CD4-positive, alpha-beta T cell treated with Interleukin-10 for 1 hour (primary cell): ENCODE results near the gene UPF2.

ENCODE experiments used
- DNase-seq: peaks from one replicate; pipeline ENCODE4 v3.0.0-alpha.2; 2020

Gene UPF2

DNA sequence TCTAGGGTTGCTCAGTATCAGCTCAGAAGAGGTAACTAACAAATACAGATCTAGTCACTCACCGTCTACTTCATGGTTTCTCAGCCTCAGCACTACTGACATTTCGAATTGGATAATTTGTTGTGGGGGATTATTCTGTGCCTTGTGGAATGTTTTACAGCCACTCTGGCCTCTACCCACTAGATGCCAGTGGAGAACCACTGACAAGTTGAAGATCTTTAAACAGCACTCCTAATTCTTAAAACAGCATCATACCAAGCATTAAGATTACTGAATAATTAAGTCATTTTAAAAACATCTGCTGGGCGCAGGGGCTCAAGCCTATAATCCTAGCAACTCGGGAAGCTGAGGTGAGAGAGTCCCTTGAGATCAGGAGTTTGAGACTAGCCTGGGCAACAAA lies 82.6 kb downstream of the UPF2 start:
- DNase-seq: no peak

- no peak for DNase-seq
These were observed 83.7 kb downstream of the UPF2 start for GRCh38 chr10:11958956-11959355.

DNA sequence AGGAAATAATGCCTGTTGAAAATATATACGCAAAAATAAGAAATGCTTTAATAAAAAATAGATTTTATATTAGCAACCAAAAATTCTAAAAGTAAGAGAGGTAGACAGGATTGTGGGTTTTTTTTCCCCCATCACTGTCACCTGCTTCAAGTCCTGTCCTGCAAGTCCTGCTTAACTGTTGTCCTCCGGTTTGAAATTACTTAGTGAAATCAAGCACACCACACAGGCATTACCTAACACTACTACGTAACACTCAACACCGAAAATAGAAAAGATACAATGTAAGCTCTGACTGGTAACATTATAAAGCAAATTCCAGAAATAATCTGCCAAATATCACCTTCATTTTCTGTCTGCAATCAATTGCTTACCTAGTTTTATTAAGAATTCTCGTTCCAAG lies 90.9 kb downstream of the UPF2 start:
- DNase-seq: no peak

DNA sequence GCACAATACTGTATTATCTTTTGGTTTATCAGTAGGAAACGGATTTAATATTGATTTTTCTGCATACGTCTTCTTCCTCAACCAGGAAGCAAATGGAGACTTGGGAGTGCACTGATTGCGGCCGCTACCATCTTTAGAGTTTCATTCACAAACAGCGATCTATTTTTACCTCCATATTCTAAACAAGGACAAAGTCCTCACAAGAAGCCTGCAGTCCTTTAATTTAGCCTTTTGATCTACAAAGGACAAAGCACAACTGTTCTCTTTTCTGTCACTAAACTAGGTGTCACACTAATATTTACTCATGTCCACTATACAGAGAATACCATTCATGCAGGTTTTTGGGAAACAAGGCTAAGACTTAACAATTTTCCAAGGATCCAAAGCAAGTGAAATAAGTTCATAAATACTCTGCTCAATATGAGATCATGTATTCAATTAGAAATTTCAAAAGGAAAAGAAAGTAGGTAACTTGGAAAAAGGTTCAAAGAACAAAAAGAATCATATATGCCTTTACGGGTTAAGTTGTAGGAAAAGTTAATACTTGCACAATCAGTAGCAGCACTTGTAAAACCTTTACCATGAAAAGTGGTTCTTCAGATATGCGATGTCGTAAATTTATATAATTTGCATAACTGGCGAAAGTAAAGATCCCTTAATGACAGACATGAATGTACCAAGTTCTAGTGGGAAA lies 92.1 kb downstream of the UPF2 start:
- no peak for DNase-seq

DNA sequence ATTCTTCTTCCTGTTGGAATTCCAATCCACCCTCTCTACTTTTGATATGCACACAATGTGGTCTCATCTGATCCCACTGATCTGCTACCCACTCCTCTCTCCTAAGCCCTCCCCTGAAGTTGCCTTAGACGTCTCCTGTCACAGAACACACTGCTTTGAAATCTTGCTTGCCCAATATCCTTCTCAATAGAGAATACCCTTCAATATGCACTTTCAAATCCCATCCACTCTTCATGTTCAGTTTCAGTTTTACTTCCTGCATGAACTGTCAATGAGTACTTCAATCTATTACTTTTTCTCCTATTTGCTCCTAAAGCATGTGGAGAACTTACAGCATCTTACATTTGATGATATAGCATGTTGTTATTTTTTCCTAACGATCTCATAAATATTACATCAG lies 93.5 kb downstream of the UPF2 start:
- no peak for DNase-seq

GRCh38 chr10:11946652-11947051 lies 96.0 kb downstream of the UPF2 start:
- no peak for DNase-seq

- DNase-seq: no peak
These were observed 106.0 kb downstream of the UPF2 start for GRCh38 chr10:11936389-11937152.

- DNase-seq: no peak
These were observed 108.3 kb downstream of the UPF2 start for GRCh38 chr10:11934262-11934661.

- DNase-seq: no peak
These were observed 108.9 kb downstream of the UPF2 start for GRCh38 chr10:11933577-11934223.

DNA sequence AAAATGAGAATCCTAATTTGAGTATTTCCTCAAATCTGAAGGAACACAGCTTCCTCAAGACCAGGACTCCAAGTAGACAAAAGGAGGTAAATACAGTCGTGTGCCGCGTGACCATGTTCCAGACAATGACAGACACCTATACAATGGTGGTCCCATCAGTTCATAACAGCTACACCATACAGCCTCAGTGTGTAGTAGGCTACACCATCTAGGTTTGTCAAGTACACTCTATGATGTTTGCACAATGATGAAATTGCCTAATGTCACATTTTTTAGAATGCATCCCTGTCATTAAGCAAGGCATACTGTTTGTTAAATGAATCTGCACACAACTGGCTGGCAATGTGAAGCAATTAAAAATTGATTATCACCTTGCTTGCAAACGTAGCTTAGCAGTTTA lies 111.6 kb downstream of the UPF2 start:
- DNase-seq: no peak

GRCh38 chr10:11930312-11930978 lies 112.2 kb downstream of the UPF2 start:
- no peak for DNase-seq

GRCh38 chr10:11927746-11928145 lies 114.9 kb downstream of the UPF2 start:
- DNase-seq: no peak

DNA sequence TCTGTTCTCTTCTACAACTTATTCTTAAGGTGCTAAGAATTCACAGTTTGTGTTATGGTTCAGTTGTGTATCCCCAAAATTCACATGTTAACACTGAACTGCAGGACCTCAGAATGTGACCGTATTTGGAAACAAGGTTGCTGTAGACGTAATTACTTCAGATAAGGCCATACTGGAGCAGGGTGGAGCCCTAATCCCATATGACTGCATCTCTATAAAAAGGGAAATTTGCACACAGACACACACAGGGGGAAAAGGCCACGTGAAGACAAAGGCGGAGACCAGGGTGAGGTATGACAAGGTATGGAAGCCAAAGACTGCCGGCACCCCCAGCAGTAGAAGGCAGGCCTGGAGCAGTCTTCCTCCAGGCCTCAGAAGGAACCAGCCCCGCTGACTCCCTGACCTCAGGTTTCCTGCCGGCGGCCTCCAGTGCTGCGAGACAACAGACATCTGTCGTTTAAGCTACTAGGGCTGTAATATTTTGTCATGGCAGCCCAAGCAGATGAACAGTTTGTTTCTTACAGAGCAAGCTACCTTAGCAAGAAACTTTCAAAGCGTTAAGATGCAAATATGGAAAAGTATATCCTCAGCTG lies 120.7 kb downstream of the UPF2 start:
- no peak for DNase-seq

DNA sequence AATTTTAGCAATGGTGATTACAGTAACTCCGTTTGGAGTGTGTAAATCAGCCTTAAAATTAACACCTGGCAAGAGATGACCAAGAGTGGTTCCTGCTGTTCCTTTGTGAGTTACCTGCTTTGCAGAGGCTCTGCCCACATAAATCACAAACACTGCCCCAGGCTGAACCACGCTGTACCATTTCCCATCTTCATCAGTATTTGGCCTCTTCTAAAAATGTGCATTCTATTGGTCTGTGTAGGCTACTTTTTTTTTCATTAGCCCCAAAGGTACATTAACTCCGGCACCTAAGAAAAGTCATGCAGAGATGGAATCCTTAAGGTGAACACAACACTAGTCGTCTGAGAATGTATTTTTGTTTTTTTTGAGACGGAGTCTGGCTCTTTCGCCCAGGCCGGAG lies 123.3 kb downstream of the UPF2 start:
- DNase-seq: no peak

- DNase-seq: no peak
These were observed 124.2 kb downstream of the UPF2 start for GRCh38 chr10:11918384-11918783.

DNA sequence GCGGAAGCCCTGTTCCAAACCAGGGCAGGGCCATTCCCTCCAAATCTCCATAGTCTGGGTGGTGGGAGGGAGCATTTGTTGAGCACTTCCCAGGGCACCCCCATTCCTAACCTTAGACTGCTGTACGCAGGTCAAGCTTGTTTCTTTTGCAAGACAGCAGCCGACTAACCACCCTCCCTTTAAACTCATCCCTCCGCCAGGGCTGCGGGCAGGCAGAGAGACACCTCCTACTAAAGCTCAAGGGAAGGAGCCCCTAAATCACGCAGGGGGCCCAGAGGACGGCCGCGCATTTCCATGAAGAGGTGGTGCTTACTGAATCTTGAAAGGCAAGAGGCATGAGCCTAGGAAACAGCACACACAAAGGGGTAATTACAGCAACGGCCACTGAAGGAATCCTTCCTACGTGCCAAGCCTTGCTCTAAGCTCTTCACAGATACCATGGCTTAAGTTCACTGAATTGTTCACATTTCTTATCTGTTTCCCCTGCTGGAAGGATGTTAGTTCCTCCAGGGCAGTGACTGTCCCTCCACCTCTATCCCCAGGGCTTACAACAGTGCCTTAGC lies 129.4 kb downstream of the UPF2 start:
- no peak for DNase-seq

GRCh38 chr10:11910102-11910501 lies 132.5 kb downstream of the UPF2 start:
- DNase-seq: no peak

- DNase-seq: no peak
These were observed 133.0 kb downstream of the UPF2 start for GRCh38 chr10:11909618-11910017.

GRCh38 chr10:11908991-11909390 lies 133.6 kb downstream of the UPF2 start:
- no peak for DNase-seq

DNA sequence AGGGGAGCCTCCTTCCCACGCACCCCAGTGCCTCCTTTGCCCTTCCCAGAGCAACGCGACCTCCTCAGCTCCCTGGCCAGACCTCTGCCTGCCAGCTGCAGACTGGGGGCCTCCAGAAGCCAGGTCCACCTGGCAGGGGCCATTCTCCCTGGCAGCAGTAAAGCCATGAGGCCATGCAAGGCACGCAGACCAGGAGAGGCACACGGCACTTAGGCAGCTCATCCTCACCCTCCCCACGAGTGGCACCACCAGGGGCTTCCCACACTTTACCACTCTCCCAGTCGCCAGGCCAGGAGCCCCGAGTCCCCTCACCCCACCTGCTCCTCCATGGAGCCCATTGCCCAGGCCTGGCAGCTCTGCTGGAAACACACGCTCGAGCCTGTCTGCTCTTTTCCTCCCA lies 134.1 kb downstream of the UPF2 start:
- DNase-seq: no peak

DNA sequence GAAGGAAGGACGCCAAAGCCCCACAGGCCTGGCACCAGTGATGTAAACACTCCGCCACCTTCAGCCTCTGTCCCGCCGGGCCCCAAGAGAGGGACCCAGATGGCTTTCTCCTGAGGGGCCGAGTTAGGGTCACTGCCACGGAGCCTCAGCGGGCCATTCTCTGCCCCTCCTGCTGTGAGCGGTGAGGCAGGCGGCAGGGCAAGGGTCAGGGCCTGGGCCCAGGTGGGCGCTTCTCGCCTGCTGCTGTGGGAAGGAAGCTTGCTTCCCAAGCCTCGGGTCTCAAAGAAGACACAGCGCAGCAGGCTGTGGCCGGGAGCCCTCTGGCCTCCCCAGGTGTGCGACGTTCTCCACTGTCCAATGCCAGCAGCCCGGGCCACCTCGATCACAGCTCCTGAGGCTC lies 134.7 kb downstream of the UPF2 start:
- DNase-seq: no peak

- no peak for DNase-seq
These were observed 135.9 kb downstream of the UPF2 start for GRCh38 chr10:11906714-11907113.

DNA sequence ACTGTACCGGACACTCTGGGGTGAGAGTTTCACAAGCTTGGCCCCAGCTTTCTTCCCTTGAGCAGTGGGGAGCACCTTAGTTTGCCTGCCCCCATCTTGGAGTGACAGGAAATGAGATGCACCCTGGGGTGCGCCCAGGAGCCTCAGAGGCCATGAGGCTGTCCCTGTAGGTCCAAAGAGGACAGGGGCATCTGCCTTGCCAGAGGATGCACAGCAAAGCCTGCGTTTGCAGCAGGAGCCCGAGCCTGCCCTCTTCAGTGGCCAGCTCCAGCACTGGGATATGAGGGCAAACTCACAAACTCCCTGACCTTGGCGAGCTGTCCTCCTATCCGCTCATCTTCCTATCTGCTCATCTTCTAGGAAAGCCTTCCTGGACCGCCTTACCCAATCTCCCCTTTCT lies 140.0 kb downstream of the UPF2 start:
- DNase-seq: no peak
